ENCODE data around the gene RBMS1. TPM values are rescaled to one million over a fixed set of nuclear protein-coding genes. Genes with fewer than 3 reads are reported as not detected.

Gene RBMS1
- total and polyA plus RNA-seq, 2 of the 13 experiments (the other 11 are each of a cell fraction or from before 2014, with no cell fraction given): 55.5 to 110 TPM

DNA sequence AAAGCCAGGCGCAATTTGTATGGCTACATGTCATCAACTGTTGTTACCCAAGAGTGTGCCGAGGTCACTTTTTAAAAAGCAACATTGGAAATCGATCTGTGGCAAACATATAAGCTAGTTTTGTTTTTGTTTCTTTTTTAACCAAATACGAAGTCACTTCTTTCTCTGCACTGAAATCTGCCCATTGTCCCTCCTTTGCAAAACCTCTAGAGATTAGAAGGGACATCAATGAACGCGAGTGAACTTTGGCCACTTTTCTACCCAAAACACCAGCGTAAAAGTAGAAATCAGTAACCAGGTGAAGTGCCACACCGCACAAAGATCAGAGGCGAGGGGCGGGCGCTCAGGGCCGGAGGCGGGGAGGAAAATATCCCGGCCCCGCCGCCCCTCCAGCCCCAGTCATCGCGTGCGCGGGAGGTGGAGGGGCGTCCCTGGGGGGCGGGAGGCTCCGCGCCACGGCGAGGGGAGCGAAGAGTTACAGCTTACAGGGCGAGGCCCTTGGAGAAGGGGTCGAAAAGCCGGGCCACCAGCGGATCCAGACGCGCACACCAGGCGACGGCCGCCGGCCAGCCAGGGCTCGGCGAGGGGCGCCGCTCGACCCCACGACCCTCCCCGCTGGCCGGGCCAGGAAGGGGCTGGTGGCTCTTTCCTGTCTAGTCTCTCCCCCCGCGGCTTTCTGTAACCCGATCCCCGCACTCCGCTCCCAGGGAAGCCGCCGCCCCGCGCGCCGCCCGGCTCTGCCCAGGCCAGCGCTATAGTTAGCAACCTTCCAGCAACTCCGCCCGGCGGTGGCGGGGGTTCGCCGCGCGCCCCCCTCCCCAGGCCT is 993 bp downstream of the RBMS1 start (continued):
- TF ChIP-seq ZUFSP (CRISPR knock-in tag; IDR thresholded peaks at IDR 0.05; ENCODE audit: borderline replicate concordance) (no peak), ZMYM2 (CRISPR knock-in tag; IDR thresholded peaks at IDR 0.05) (no peak), ZNF782 (CRISPR knock-in tag; IDR thresholded peaks at IDR 0.05; ENCODE audit: borderline replicate concordance) (no peak), PLSCR1 (CRISPR knock-in tag; IDR thresholded peaks at IDR 0.05; ENCODE audit: borderline replicate concordance) (no peak), STAT5B (CRISPR knock-in tag; IDR thresholded peaks at IDR 0.05) (no peak), ZNF160 (CRISPR knock-in tag; IDR thresholded peaks at IDR 0.05) (peak; percentile 61; the same call in 1 of the 2 replicates), ZSCAN12 (CRISPR knock-in tag; IDR thresholded peaks at IDR 0.05) (no peak), ZNF143 (CRISPR knock-in tag; IDR thresholded peaks at IDR 0.05) (peak; percentile 42; the same call in 1 of the 2 replicates), ZNF207 (IDR thresholded peaks at IDR 0.05; ENCODE audit: borderline replicate concordance) (no peak), HDAC2 (CRISPR knock-in tag; IDR thresholded peaks at IDR 0.05) (no peak; the same call in 1 of the 2 replicates), SMARCE1 (IDR thresholded peaks at IDR 0.05; ENCODE audit: borderline replicate concordance) (no peak), GABPB1 (CRISPR knock-in tag; IDR thresholded peaks at IDR 0.05) (peak; percentile 86), MTA1 (CRISPR knock-in tag; IDR thresholded peaks at IDR 0.05; ENCODE audit: borderline replicate concordance) (peak; percentile 78; the same call in 1 of the 2 replicates), SOX13 (IDR thresholded peaks at IDR 0.05) (peak; percentile 91), SOX13 (CRISPR knock-in tag; conservative IDR thresholded peaks at IDR 0.05 in 1 of 2, IDR thresholded peaks at IDR 0.05 in 1 of 2) (peak in 1 of 2 experiments; percentile 96; a peak in 2 of 4 replicates), CEBPG (CRISPR knock-in tag; IDR thresholded peaks at IDR 0.05) (peak; percentile 68), RARA (CRISPR knock-in tag; IDR thresholded peaks at IDR 0.05) (peak; percentile 86), ZBTB34 (CRISPR knock-in tag; IDR thresholded peaks at IDR 0.05) (peak; percentile 95), HHEX (CRISPR knock-in tag; IDR thresholded peaks at IDR 0.05) (peak; percentile 50; the same call in 1 of the 2 replicates)
- TF ChIP-seq, protein P1, sequence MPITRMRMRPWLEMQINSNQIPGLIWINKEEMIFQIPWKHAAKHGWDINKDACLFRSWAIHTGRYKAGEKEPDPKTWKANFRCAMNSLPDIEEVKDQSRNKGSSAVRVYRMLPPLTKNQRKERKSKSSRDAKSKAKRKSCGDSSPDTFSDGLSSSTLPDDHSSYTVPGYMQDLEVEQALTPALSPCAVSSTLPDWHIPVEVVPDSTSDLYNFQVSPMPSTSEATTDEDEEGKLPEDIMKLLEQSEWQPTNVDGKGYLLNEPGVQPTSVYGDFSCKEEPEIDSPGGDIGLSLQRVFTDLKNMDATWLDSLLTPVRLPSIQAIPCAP (CRISPR knock-in tag; IDR thresholded peaks at IDR 0.05; ENCODE audit: low read depth): no peak; the same call in 1 of the 2 replicates
- TF ChIP-seq, protein P2, sequence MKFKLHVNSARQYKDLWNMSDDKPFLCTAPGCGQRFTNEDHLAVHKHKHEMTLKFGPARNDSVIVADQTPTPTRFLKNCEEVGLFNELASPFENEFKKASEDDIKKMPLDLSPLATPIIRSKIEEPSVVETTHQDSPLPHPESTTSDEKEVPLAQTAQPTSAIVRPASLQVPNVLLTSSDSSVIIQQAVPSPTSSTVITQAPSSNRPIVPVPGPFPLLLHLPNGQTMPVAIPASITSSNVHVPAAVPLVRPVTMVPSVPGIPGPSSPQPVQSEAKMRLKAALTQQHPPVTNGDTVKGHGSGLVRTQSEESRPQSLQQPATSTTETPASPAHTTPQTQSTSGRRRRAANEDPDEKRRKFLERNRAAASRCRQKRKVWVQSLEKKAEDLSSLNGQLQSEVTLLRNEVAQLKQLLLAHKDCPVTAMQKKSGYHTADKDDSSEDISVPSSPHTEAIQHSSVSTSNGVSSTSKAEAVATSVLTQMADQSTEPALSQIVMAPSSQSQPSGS (CRISPR knock-in tag; IDR thresholded peaks at IDR 0.05): peak; percentile 82
- TF ChIP-seq, protein P3, sequence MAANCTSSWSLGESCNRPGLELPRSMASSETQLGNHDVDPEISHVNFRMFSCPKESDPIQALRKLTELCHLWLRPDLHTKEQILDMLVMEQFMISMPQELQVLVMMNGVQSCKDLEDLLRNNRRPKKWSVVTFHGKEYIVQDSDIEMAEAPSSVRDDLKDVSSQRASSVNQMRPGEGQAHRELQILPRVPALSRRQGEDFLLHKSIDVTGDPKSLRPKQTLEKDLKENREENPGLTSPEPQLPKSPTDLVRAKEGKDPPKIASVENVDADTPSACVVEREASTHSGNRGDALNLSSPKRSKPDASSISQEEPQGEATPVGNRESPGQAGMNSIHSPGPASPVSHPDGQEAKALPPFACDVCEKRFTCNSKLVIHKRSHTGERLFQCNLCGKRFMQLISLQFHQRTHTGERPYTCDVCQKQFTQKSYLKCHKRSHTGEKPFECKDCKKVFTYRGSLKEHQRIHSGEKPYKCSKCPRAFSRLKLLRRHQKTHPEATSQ (CRISPR knock-in tag; IDR thresholded peaks at IDR 0.05; ENCODE audit: borderline replicate concordance): peak; percentile 94

Data from HepG2 (cell line).